RWPE2 (cell line): ENCODE measurements around the gene PLCL2.

Source experiments
- ATAC-seq: fragments of 200-7000 bp; cut with Tn5 transposase; 3 replicates; pipeline ENCODE4 v1.9.1; 2021; ENCODE audit warnings: low read depth
- DNase-seq: peaks from one replicate; pipeline ENCODE4 v3.0.0-alpha.2; 2020; ENCODE audit warnings: low spot score
- H3K27ac ChIP-seq: fragments of 450-650 bp; 2 replicates; pipeline ENCODE4 v1.5.1; 2017; ENCODE audit warnings: mild to moderate bottlenecking; ENCODE audit not compliant: poor library complexity, severe bottlenecking
- H3K27me3 ChIP-seq: fragments of 250-450 bp; sonication (Bioruptor Pico); 2 replicates; pipeline ENCODE4 v1.5.1; 2021; ENCODE audit warnings: mild to moderate bottlenecking, moderate library complexity; ENCODE audit not compliant: insufficient read depth, poor library complexity, severe bottlenecking
- H3K36me3 ChIP-seq: fragments of 250-450 bp; sonication (Bioruptor Pico); 2 replicates; pipeline ENCODE4 v1.5.1; 2020; ENCODE audit warnings: low read depth, mild to moderate bottlenecking, moderate library complexity
- H3K4me1 ChIP-seq: fragments of 250-450 bp; sonication (Bioruptor Pico); 2 replicates; pipeline ENCODE4 v1.5.1; 2021; ENCODE audit warnings: mild to moderate bottlenecking, moderate library complexity; ENCODE audit not compliant: insufficient read depth, poor library complexity, severe bottlenecking
- H3K4me3 ChIP-seq: fragments of 250-450 bp; sonication (Bioruptor Pico); 2 replicates; pipeline ENCODE4 v1.5.1; 2021; ENCODE audit warnings: mild to moderate bottlenecking, moderate library complexity; ENCODE audit not compliant: severe bottlenecking
- H3K9me3 ChIP-seq: fragments of 250-450 bp; sonication (Bioruptor Pico); 2 replicates; pipeline ENCODE4 v1.5.1; 2021; ENCODE audit warnings: mild to moderate bottlenecking, moderate library complexity; ENCODE audit not compliant: severe bottlenecking
- CTCF ChIP-seq: fragments of 450-650 bp; IDR thresholded peaks from one replicate; pipeline ENCODE4 v1.5.1; 2017; ENCODE audit warnings: mild to moderate bottlenecking, moderate library complexity; ENCODE audit not compliant: poor library complexity, severe bottlenecking

PLCL2 gene

GRCh38 chr3:17119201-17120072 is 234.7 kb downstream of the PLCL2 start:
- H3K27me3 ChIP-seq, result no peaks in the 10 kb centered on the region
- DNase-seq (no peak), ATAC-seq (no peak)
- no peak overlapping the region for H3K27ac ChIP-seq
- H3K4me1 ChIP-seq, result no peaks in the 10 kb centered on the region
- no peak overlapping the region for H3K4me3 ChIP-seq
- no peaks in the 10 kb centered on the region for H3K36me3 ChIP-seq
- no peaks in the 10 kb centered on the region for H3K9me3 ChIP-seq
- TF ChIP-seq CTCF, result no peak

DNA sequence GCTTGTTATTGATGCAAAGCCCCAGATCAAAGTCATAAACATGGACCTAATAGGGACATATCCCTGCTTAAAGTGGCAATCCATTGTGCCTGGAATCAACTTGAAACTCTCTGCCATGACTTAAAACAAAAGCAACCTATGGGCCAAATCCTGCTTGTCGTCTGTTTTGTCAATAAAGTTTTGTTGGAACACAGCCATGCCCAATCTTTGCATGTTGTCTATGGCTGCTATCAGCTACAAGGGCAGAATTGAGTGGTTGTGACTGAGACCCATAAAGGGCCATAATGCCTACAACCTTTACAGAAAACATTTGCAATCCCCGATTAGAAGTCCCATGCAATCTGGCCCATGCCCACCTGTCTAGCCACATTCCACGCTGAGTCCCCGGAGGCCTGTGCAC is 235.4 kb downstream of the PLCL2 start:
- Histone ChIP-seq H3K27me3 (no peaks in the 10 kb centered on the region), H3K4me3 (no peak overlapping the region), H3K36me3 (no peaks in the 10 kb centered on the region), H3K27ac (no peak overlapping the region), H3K4me1 (no peaks in the 10 kb centered on the region), H3K9me3 (no peaks in the 10 kb centered on the region)
- DNase-seq (no peak), ATAC-seq (no peak)
- TF ChIP-seq CTCF, result no peak

- no peaks in the 10 kb centered on the region for H3K27me3 ChIP-seq
- no peak for ATAC-seq
- no peak overlapping the region for H3K27ac ChIP-seq
- H3K9me3 ChIP-seq, result no peaks in the 10 kb centered on the region
- no peaks in the 10 kb centered on the region for H3K4me1 ChIP-seq
- no peak overlapping the region for H3K4me3 ChIP-seq
- no peak for TF ChIP-seq CTCF
- no peak for DNase-seq
- no peaks in the 10 kb centered on the region for H3K36me3 ChIP-seq
Measured at GRCh38 chr3:17121336-17121735, 236.6 kb downstream of the PLCL2 start.

- H3K9me3 ChIP-seq, result no peaks in the 10 kb centered on the region
- DNase-seq (no peak), ATAC-seq (no peak)
- H3K36me3 ChIP-seq, result no peaks in the 10 kb centered on the region
- H3K4me1 ChIP-seq, result no peaks in the 10 kb centered on the region
- H3K4me3 ChIP-seq, result no peak overlapping the region
- H3K27me3 ChIP-seq, result no peaks in the 10 kb centered on the region
- H3K27ac ChIP-seq, result no peak overlapping the region
- TF ChIP-seq CTCF, result no peak
Measured at GRCh38 chr3:17122758-17123157, 238.0 kb downstream of the PLCL2 start.
